Endometrial microvascular endothelial cells (primary cell): ENCODE measurements around the gene ENTHD1. TPM values are rescaled to one million over a fixed set of nuclear protein-coding genes. Genes with fewer than 3 reads are reported as not detected.
"Not testable (repeated sequence)": the region's sequence is repeated elsewhere in the genome, so short reads cannot be mapped to it uniquely, and the experiment has no call there.

Experiments
- in situ Hi-C: cut with HindIII; loops from 2 replicates; pipeline ENCODE4 v1.10.0; 2017; ENCODE audit warnings: low sequenced_read_pairs, low pct_unique_long_range_greater_than_20kb; ENCODE audit errors: inconsistent ontology term
- total RNA-seq: library from RNA; depleted of rRNA; stranded (reverse); fragments of >200 nt; gene quantifications from one replicate; pipeline ENCODE4 v1.2.3, GENCODE V29; 2015; ENCODE audit errors: inconsistent ontology term

Gene ENTHD1
- total RNA-seq, 1 donor from 2014 or later: not detected

GRCh38 chr22:39869797-39870196 is 23.8 kb downstream of the ENTHD1 start:
- in situ Hi-C loops: not testable (repeated sequence)

- in situ Hi-C loops: no loop called here
Observed at GRCh38 chr22:39868741-39869140, 24.8 kb downstream of the ENTHD1 start.

- in situ Hi-C loops: no loop called here
Observed at GRCh38 chr22:39859903-39860588, 33.5 kb downstream of the ENTHD1 start.

GRCh38 chr22:39856588-39856987 is 37.0 kb downstream of the ENTHD1 start:
- in situ Hi-C loops: no loop called here

- in situ Hi-C loops: no loop called here
Observed at GRCh38 chr22:39852799-39853198, 40.8 kb downstream of the ENTHD1 start.

- in situ Hi-C loops: no loop called here
Observed at GRCh38 chr22:39851606-39852315, 41.8 kb downstream of the ENTHD1 start.

GRCh38 chr22:39847477-39847876 is 46.1 kb downstream of the ENTHD1 start:
- in situ Hi-C loops: no loop called here

GRCh38 chr22:39846539-39846938 is 47.0 kb downstream of the ENTHD1 start:
- in situ Hi-C loops: not testable (repeated sequence)

GRCh38 chr22:39845529-39845928 is 48.0 kb downstream of the ENTHD1 start:
- in situ Hi-C loops: no loop called here

- in situ Hi-C loops: no loop called here
Observed at GRCh38 chr22:39839917-39840510, 53.5 kb downstream of the ENTHD1 start.

GRCh38 chr22:39839204-39839603 is 54.4 kb downstream of the ENTHD1 start:
- in situ Hi-C loops: no loop called here

GRCh38 chr22:39833610-39834009 is 60.0 kb downstream of the ENTHD1 start:
- in situ Hi-C loops: no loop called here

- in situ Hi-C loops: no loop called here
Observed at GRCh38 chr22:39833093-39833492, 60.5 kb downstream of the ENTHD1 start.

GRCh38 chr22:39832627-39833074 is 60.9 kb downstream of the ENTHD1 start:
- in situ Hi-C loops: no loop called here

- in situ Hi-C loops: no loop called here
Observed at GRCh38 chr22:39825661-39826102, 67.9 kb downstream of the ENTHD1 start.

- in situ Hi-C loops: no loop called here
Observed at GRCh38 chr22:39821008-39821407, 72.6 kb downstream of the ENTHD1 start.

GRCh38 chr22:39820256-39820655 is 73.3 kb downstream of the ENTHD1 start:
- in situ Hi-C loops: no loop called here

GRCh38 chr22:39819429-39819828 is 74.1 kb downstream of the ENTHD1 start:
- in situ Hi-C loops: no loop called here

- in situ Hi-C loops: no loop called here
Observed at GRCh38 chr22:39818094-39818493, 75.5 kb downstream of the ENTHD1 start.

GRCh38 chr22:39815932-39816331 is 77.6 kb downstream of the ENTHD1 start:
- in situ Hi-C loops: no loop called here
